Gastrocnemius medialis (tissue), 4 donors: ENCODE data around the gene DEF6.

Source experiments
- CTCF ChIP-seq, 5 experiments: fragments of 450-650 bp in 3 of 5; fragments of 200-600 bp in 2 of 5; sonication (generic) in 2 of 5; IDR thresholded peaks in 4 of 5; conservative IDR thresholded peaks in 1 of 5; 1 replicate in 4 of 5; 2 replicates in 1 of 5; pipeline ENCODE4 v1.5.1; 2016 to 2019; ENCODE audit warnings: antibody characterized with exemption in 5 of 5, mild to moderate bottlenecking in 3 of 5, moderate library complexity in 3 of 5
- POLR2A ChIP-seq, 2 donors: fragments of 450-650 bp; IDR thresholded peaks; one replicate each; pipeline ENCODE4 v1.6.1; 2017; ENCODE audit warnings: antibody characterized with exemption in 2 of 2, mild to moderate bottlenecking in 2 of 2, moderate library complexity in 2 of 2

GRCh38 chr6:35248965-35249364 is 48.7 kb upstream of the DEF6 start:
- TF ChIP-seq CTCF (IDR thresholded peaks at IDR 0.05 in 4 of 5, conservative IDR thresholded peaks at IDR 0.05 in 1 of 5) (no peak), POLR2A (IDR thresholded peaks at IDR 0.05) (no peak)
